K562 treated with DMSO at 1 percent for 4 hours (cell line): ENCODE results near the gene GAGE12C. TPM values are rescaled to one million over a fixed set of nuclear protein-coding genes. Genes with fewer than 3 reads are reported as not detected.

Experiments
- total RNA-seq: library from RNA; unstranded; fragments of 300-600 nt; gene quantifications from 2 replicates; pipeline ENCODE4 v1.2.3, GENCODE V29; 2022; ENCODE audit not compliant: insufficient read depth

The GAGE12C gene
- not detected in 2 replicates for total RNA-seq

GRCh38 chrX:49531877-49532276 lies at the start of gene GAGE12C:
Gene GAGE12C (plus strand): TSS chrX:49532177. CDS start chrX:49533332, 1,155 bp downstream.

GRCh38 chrX:49541433-49541832 lies 9.5 kb downstream of the GAGE12C start, which contains the start of gene GAGE12D:
Gene GAGE12D (plus strand): TSS chrX:49541733. CDS start chrX:49542888, 1,155 bp downstream.

GRCh38 chrX:49550989-49551388 lies 19.0 kb downstream of the GAGE12C start, which contains the start of gene GAGE12E:
Gene GAGE12E (plus strand): TSS chrX:49551289. CDS start chrX:49552444, 1,155 bp downstream.

GRCh38 chrX:49560542-49560941 lies 28.6 kb downstream of the GAGE12C start, which contains the start of gene GAGE12F:
Gene GAGE12F (plus strand): TSS chrX:49560842. CDS start chrX:49561997, 1,155 bp downstream.

GRCh38 chrX:49570100-49570499 lies 38.1 kb downstream of the GAGE12C start, which contains the start of gene GAGE12G:
Gene GAGE12G (plus strand): TSS chrX:49570400. CDS start chrX:49571555, 1,155 bp downstream.

GRCh38 chrX:49579649-49580048 lies 47.7 kb downstream of the GAGE12C start, which contains the start of gene GAGE12H:
Gene GAGE12H (plus strand): TSS chrX:49579949. CDS start chrX:49581104, 1,155 bp downstream.

Other genes with a start within 250 kb of the GAGE12C start
- not detected in 2 replicates for gene GAGE10, start 228.5 kb upstream of the GAGE12C start, total RNA-seq
- not detected in 2 replicates for gene GAGE12J, start 210.1 kb upstream of the GAGE12C start, total RNA-seq
- 4.6 and 7.1 TPM in 2 replicates for gene GAGE13, start 200.6 kb upstream of the GAGE12C start, total RNA-seq
- gene GAGE12D, start 9.6 kb downstream of the GAGE12C start, total RNA-seq, result not detected in 2 replicates
- gene GAGE12E, start 19.1 kb downstream of the GAGE12C start, total RNA-seq, result not detected in 2 replicates
- not detected in 2 replicates for gene GAGE12F, start 28.7 kb downstream of the GAGE12C start, total RNA-seq
- gene GAGE12G, start 38.2 kb downstream of the GAGE12C start, total RNA-seq, result not detected in 2 replicates
- gene GAGE12H, start 47.8 kb downstream of the GAGE12C start, total RNA-seq, result not detected in 2 replicates
- gene GAGE2A, start 57.3 kb downstream of the GAGE12C start, total RNA-seq, result 14.2 and 26.2 TPM in 2 replicates
- gene GAGE1, start 66.8 kb downstream of the GAGE12C start, total RNA-seq, result 11.1 and 18.2 TPM in 2 replicates
- gene PAGE1, start 163.8 kb downstream of the GAGE12C start, total RNA-seq, result 84.7 and 89.1 TPM in 2 replicates